WI38 (cell line): ENCODE measurements around the gene PRKD1.
"Not testable (repeated sequence)": the region's sequence is repeated elsewhere in the genome, so short reads cannot be mapped to it uniquely, and the experiment has no call there.

Source experiments
- H3K4me3 ChIP-seq: 2 replicates; pipeline ENCODE4 v1.5.1; 2011; ENCODE audit warnings: low read depth, mild to moderate bottlenecking, control low read depth, low read length
- CTCF ChIP-seq: IDR thresholded peaks from 2 replicates; pipeline ENCODE4 v1.5.1; 2012; ENCODE audit warnings: low read depth, mild to moderate bottlenecking, control low read depth, low read length

The PRKD1 gene

GRCh38 chr14:29741909-29742401 is 185.7 kb downstream of the PRKD1 start:
- H3K4me3 ChIP-seq: no peak overlapping the region
- no peak for TF ChIP-seq CTCF

GRCh38 chr14:29740491-29740890 is 187.2 kb downstream of the PRKD1 start:
- no peak for TF ChIP-seq CTCF
- H3K4me3 ChIP-seq: no peak overlapping the region

- no peak overlapping the region for H3K4me3 ChIP-seq
- TF ChIP-seq CTCF: no peak
These were observed 188.7 kb downstream of the PRKD1 start for GRCh38 chr14:29738950-29739349.

- H3K4me3 ChIP-seq: no peak overlapping the region
- TF ChIP-seq CTCF: no peak
These were observed 189.6 kb downstream of the PRKD1 start for GRCh38 chr14:29738056-29738455.

- no peak for TF ChIP-seq CTCF
- no peak overlapping the region for H3K4me3 ChIP-seq
These were observed 192.2 kb downstream of the PRKD1 start for GRCh38 chr14:29735459-29735858.

GRCh38 chr14:29734732-29735131 is 192.9 kb downstream of the PRKD1 start:
- TF ChIP-seq CTCF: no peak
- no peak overlapping the region for H3K4me3 ChIP-seq

- H3K4me3 ChIP-seq: not testable (repeated sequence)
These were observed 200.9 kb downstream of the PRKD1 start for GRCh38 chr14:29726560-29727331.

- no peak overlapping the region for H3K4me3 ChIP-seq
- TF ChIP-seq CTCF: no peak
These were observed 202.7 kb downstream of the PRKD1 start for GRCh38 chr14:29724991-29725390.
